ENCODE measurements around the gene PSENEN.

PSENEN gene

DNA sequence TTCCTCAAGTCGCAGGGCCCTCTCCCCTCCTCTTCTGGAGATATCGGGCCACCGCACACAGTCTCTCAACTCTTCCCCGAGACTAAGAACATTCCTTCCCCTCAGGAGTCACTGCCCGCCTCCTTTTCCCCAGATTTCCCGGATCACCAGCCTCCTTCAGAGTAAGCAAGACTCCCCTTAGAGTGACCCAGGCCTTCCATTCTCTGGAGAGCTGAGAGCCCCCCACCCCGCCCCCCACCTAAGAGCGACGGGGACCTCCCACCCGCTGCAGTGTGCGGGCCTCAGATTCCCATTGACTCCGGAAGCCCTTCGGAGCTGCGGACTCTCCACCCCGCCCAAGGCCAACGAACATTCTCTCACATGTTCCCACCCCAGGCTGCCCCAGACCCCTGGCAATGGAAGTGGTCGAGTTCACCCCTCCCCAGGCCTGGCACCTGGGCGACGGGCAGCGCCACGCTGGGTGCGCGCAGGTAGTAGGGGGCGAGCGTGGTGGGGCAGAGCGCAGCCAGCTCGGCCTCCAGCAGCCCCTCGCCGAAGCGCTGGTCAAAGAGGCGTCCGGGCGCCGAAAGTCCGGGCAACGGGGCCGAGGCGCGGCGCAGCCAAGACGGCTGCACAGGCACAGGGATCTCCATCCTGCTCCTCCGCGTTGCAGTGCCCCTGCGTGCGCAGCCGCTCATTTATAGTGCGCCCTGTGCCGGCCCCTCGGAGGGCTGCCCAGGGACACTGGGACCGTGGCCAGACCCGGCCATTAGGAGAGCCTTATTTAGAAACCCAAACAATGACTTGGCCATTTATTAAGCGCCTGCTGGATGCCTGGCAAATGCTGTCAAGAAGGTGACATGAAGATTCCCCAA, 11.2 kb downstream of the PSENEN start, which contains the start of gene HSPB6:
Gene HSPB6 (minus strand): TSS at position 653 of the 854 bp plus-strand sequence. CDS start 21 bp downstream, at position 632.
- TF ChIP-seq, protein P1, sequence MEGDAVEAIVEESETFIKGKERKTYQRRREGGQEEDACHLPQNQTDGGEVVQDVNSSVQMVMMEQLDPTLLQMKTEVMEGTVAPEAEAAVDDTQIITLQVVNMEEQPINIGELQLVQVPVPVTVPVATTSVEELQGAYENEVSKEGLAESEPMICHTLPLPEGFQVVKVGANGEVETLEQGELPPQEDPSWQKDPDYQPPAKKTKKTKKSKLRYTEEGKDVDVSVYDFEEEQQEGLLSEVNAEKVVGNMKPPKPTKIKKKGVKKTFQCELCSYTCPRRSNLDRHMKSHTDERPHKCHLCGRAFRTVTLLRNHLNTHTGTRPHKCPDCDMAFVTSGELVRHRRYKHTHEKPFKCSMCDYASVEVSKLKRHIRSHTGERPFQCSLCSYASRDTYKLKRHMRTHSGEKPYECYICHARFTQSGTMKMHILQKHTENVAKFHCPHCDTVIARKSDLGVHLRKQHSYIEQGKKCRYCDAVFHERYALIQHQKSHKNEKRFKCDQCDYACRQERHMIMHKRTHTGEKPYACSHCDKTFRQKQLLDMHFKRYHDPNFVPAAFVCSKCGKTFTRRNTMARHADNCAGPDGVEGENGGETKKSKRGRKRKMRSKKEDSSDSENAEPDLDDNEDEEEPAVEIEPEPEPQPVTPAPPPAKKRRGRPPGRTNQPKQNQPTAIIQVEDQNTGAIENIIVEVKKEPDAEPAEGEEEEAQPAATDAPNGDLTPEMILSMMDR (IDR thresholded peaks at IDR 0.05; ENCODE audit: control insufficient read depth, extremely low read depth, insufficient read depth): no peak
- no peak for DNase-seq (ENCODE audit: low read depth)
- peak within 1 kb of the TSS; percentile 96 for H3K4me3 ChIP-seq (ENCODE audit: low read depth, low read length)

DNA sequence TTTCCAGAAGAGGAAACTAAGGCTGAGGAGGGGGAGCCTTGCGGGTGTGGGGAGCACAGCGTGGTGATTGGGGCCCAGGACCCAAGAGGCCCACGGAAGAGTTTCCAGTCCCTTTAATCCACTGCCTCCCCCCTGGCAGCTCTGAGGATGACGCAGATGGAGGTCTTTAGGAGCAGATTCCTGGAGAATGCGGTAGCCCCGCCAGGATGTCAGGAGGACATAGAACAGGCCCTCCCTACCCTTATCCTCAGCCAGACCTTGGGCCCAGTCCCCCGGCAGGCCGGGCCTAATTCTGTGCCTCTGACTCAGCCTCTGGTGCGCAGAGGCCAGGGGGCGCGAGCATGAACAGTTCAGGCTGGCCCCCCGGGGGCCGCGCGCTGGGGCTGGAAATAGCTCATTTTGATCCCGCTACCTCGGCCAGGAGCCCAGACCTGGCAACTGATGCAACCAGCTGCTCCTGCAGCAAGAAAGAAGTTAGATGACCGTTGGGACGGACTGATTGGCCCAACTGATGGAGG, 11.8 kb downstream of the PSENEN start:
- DNase-seq (ENCODE audit: low read depth): no peak
- TF ChIP-seq, protein P1 (IDR thresholded peaks at IDR 0.05; ENCODE audit: control insufficient read depth, extremely low read depth, insufficient read depth): no peak
- peak overlapping the region; percentile 96 for H3K4me3 ChIP-seq (ENCODE audit: low read depth, low read length)

DNA sequence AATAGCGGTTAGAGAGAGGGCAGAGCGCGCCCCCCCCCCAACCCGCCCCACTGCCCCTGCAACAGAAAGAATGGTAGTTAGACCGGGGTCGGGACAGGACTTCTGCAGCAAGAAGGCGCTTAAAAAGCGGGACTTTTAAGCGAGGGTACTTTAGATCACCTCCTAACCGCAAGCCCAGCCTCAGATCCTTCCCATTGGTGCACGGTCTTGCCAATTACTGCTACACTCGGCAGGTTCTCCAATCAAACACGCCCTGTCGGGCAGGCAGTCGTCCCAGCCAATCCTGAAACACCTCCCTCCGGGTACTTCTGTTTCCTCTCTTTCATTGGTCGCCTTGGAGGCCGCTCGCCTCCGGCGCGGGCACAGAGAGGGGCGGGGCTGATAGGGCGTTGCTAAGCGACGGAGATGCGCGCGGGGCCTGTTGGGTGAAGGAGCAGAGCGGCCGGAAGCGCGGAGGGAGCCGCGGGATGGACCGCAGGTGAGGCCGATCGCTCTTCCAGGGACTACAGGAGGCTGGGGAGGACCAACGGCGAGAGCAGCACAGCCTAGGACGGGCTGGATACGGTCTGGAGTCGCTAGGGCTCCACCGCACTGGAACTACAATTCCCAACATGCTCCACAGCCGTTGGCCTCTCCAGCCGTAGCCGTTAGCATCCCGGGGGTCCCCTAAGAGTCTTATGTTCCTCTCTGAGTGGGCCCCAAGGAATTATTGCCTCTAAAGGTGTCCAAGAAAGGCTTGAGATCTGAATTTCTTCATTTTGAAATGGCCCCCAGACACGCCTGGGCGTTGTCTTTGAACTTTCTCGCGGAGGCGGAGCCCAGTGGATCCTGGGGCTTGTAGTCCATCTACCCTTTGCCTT, 12.5 kb downstream of the PSENEN start, which contains the start of gene PROSER3:
Gene PROSER3 (plus strand): TSS at position 428 of the 860 bp plus-strand sequence. CDS start 40 bp downstream, at position 468.
- TF ChIP-seq, protein P1 (IDR thresholded peaks at IDR 0.05; ENCODE audit: control insufficient read depth, extremely low read depth, insufficient read depth): no peak
- peak within 1 kb of the TSS; percentile 96 for H3K4me3 ChIP-seq (ENCODE audit: low read depth, low read length)
- peak; percentile 98 for DNase-seq (ENCODE audit: low read depth)

DNA sequence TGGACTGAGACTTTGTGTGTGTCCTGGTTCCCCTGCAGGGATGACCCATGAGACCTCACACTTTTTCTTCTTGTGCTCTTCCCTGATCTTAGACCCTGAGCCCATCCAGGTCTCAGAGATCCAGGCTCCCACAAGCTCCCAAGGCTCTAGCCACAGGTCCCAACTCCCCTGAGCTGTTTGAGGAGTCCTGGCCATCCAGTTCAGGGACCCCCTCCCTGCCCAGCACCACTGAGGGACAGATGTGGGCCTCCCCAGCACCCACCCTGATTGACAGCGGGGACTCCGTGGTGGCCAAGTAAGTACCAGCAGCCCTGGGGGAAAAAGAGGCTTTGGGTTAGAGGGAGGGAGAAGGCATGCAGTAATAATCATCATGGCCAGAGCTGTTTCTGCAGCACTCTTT, 14.2 kb downstream of the PSENEN start:
- no peak overlapping the region for H3K4me3 ChIP-seq (ENCODE audit: low read depth, low read length)
- DNase-seq (ENCODE audit: low read depth): no peak
- TF ChIP-seq, protein P1 (IDR thresholded peaks at IDR 0.05; ENCODE audit: control insufficient read depth, extremely low read depth, insufficient read depth): no peak

DNA sequence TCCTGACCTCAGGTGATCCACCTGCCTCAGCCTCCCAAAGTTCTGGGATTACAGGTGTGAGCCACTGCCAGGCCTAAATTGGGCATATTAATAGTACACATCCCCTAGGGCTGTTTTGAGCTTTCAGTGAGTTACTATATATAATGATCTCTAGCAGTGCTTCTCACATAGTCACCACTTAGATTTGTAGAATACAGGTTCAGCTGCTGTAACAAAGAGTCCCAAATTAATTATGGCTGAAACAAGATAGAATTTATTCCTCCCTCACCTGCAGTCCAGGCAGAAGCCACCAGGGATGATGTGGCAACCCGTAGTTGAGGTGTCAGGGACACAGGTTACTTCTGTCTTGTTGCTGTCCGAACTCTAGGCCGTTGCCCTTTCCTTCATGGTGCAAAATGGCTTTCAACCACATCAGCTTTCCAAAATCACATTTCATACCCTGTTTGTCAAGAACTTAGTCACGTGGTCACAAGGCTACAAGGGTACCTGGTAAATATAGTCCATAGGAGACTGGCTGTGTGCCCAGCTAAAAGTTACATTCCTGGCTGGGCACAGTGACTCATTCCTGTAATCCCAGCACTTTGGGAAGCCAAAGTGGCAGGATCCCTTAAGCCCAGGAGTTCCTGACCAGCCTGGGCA, 15.4 kb downstream of the PSENEN start:
- H3K4me3 ChIP-seq (ENCODE audit: low read depth, low read length): no peak overlapping the region
- DNase-seq (ENCODE audit: low read depth): no peak
- TF ChIP-seq, protein P1 (IDR thresholded peaks at IDR 0.05; ENCODE audit: control insufficient read depth, extremely low read depth, insufficient read depth): no peak
